HepG2 (cell line): ENCODE results near the gene DUSP7. TPM values are rescaled to one million over a fixed set of nuclear protein-coding genes. Genes with fewer than 3 reads are reported as not detected.

ENCODE experiments used
- ATAC-seq: fragments of 200-7000 bp; cut with Tn5 transposase; 3 replicates; pipeline ENCODE4 v1.9.1; 2020; ENCODE audit warnings: mild to moderate bottlenecking, moderate library complexity
- BruUV-seq: library from RNA; stranded (reverse); fragments of 400-500 nt; replicated peaks from 2 replicates; lab custom pipeline; 2021; lab: Mats Ljungman, UMichigan
- CTCF ChIA-PET: fragments of 300-600 bp; formaldehyde crosslinking; extraction: SDS; loops from one replicate; lab custom pipeline; 2021; ENCODE audit warnings: low total read pairs, inconsistent platforms, low intra/inter-chr PET ratio; lab: Yijun Ruan, JAX
- POLR2A ChIA-PET: fragments of 350-600 bp; sonication (Branson Sonifier 250); formaldehyde crosslinking; loops from one replicate; lab custom pipeline; 2020; ENCODE audit warnings: antibody characterized with exemption, inconsistent platforms; lab: Yijun Ruan, JAX
- DNase-seq: peaks from one replicate; pipeline ENCODE4 v3.0.0-alpha.2; 2015; ENCODE audit warnings: low spot score
- FAIRE-seq: peaks from 3 replicates; lab custom pipeline; 2011; peaks lifted over from hg19 to GRCh38; lab: Jason Lieb, UNC
- H2AFZ ChIP-seq: one replicate; pipeline ENCODE4 v1.6.1; 2011; ENCODE audit warnings: low read length, inconsistent platforms
- H3K27ac ChIP-seq: fragments of 300-600 bp; 3 replicates; pipeline ENCODE4 v1.8.0; 2011; ENCODE audit warnings: mixed run types, mild to moderate bottlenecking, mixed read lengths, low read length, inconsistent platforms; ENCODE audit not compliant: insufficient read depth; ENCODE audit errors: extremely low read length
- H3K27me3 ChIP-seq, 2 experiments: fragments of 200-600 bp in 1 of 2; 2 replicates in 1 of 2; 3 replicates in 1 of 2; pipeline versions ENCODE4 v1.6.0 to v1.8.0; 2011; ENCODE audit warnings: low read length in 2 of 2, mild to moderate bottlenecking in 2 of 2, moderate library complexity in 2 of 2, inconsistent platforms in 1 of 2; ENCODE audit not compliant: insufficient read depth in 2 of 2, control insufficient read depth in 1 of 2
- H3K36me3 ChIP-seq, 2 experiments: fragments of 200-600 bp in 1 of 2; replicated peaks in 1 of 2; 2 replicates in 1 of 2; 3 replicates in 1 of 2; pipeline versions ENCODE4 v1.5.1 to v1.8.0; 2011; ENCODE audit warnings: low read length in 2 of 2, inconsistent platforms in 1 of 2; ENCODE audit not compliant: insufficient read depth in 2 of 2, control insufficient read depth in 1 of 2
- H3K4me1 ChIP-seq: 2 replicates; pipeline ENCODE4 v1.5.1; 2012; ENCODE audit warnings: low read length, inconsistent platforms; ENCODE audit not compliant: insufficient read depth
- H3K4me2 ChIP-seq: 2 replicates; pipeline ENCODE4 v1.6.0; 2011; ENCODE audit warnings: low read depth, low read length, inconsistent platforms
- H3K4me3 ChIP-seq, 3 experiments: fragments of 200-600 bp in 1 of 3; sonication (generic), shearing (Covaris generic) in 1 of 3; replicated peaks in 1 of 3; 2 replicates each; pipeline ENCODE4 v1.5.1; 2011 to 2016; ENCODE audit warnings: low read length in 3 of 3, inconsistent platforms in 2 of 3, low read depth in 2 of 3, mild to moderate bottlenecking in 2 of 3, control low read depth in 1 of 3, mixed read lengths in 1 of 3; ENCODE audit not compliant: insufficient read depth in 1 of 3
- H3K79me2 ChIP-seq: one replicate; pipeline ENCODE4 v1.6.1; 2011; ENCODE audit warnings: low read length, inconsistent platforms; ENCODE audit not compliant: insufficient read depth
- H3K9ac ChIP-seq: 2 replicates; pipeline ENCODE4 v1.6.0; 2011; ENCODE audit warnings: mild to moderate bottlenecking, low read depth, low read length, inconsistent platforms; ENCODE audit not compliant: insufficient read depth
- H3K9me3 ChIP-seq: 2 replicates; pipeline ENCODE4 v1.5.1; 2012; ENCODE audit warnings: mild to moderate bottlenecking, low read length
- H4K20me1 ChIP-seq: 2 replicates; pipeline ENCODE4 v1.6.0; 2011; ENCODE audit warnings: inconsistent platforms, mild to moderate bottlenecking, low read length, moderate library complexity; ENCODE audit not compliant: insufficient read depth
- FOXM1 ChIP-seq: sonication (generic); formaldehyde crosslinking; IDR thresholded peaks from 2 replicates; pipeline ENCODE4 v1.5.0; 2020; ENCODE audit warnings: missing genetic modification reagents
- HBP1 ChIP-seq: IDR thresholded peaks from 2 replicates; pipeline ENCODE4 v1.6.1; 2016; ENCODE audit warnings: low read depth, control low read depth
- JUNB ChIP-seq: sonication (generic); formaldehyde crosslinking; IDR thresholded peaks from 2 replicates; pipeline ENCODE4 v1.8.0; 2022; ENCODE audit warnings: missing genetic modification reagents, mild to moderate bottlenecking, borderline replicate concordance
- PITX1 ChIP-seq: sonication (generic); formaldehyde crosslinking; IDR thresholded peaks from 2 replicates; pipeline ENCODE4 v1.5.1; 2020; ENCODE audit warnings: mild to moderate bottlenecking, missing genetic modification reagents
- TBX2 ChIP-seq: sonication (generic); formaldehyde crosslinking; IDR thresholded peaks from 2 replicates; pipeline ENCODE4 v1.5.0; 2020; ENCODE audit warnings: missing genetic modification reagents, mild to moderate bottlenecking, borderline replicate concordance
- TCF7L2 ChIP-seq: IDR thresholded peaks from 2 replicates; pipeline ENCODE4 v1.6.1; 2011; ENCODE audit warnings: mild to moderate bottlenecking, low read depth, low read length, moderate library complexity
- ZNF143 ChIP-seq: sonication (generic); formaldehyde crosslinking; IDR thresholded peaks from 2 replicates; pipeline ENCODE4 v1.4.0; 2020; ENCODE audit warnings: missing genetic modification reagents
- ZNF547 ChIP-seq: sonication (generic); formaldehyde crosslinking; IDR thresholded peaks from 2 replicates; pipeline ENCODE4 v1.5.1; 2020; ENCODE audit warnings: mild to moderate bottlenecking, missing genetic modification reagents
- ZNF768 ChIP-seq: sonication (generic); formaldehyde crosslinking; IDR thresholded peaks from 2 replicates; pipeline ENCODE4 v1.4.0; 2020; ENCODE audit warnings: missing genetic modification reagents
- ZNF816 ChIP-seq: sonication (generic); formaldehyde crosslinking; IDR thresholded peaks from 2 replicates; pipeline ENCODE4 v1.8.0; 2022; ENCODE audit warnings: missing genetic modification reagents, mild to moderate bottlenecking, borderline replicate concordance
- WGBS: methylation state at CpG from one replicate; pipeline ENCODE4 v1.1.6; 2017; ENCODE audit warnings: low lambda C conversion rate; 5-methylcytosine and 5-hydroxymethylcytosine counted together
- in situ Hi-C: cut with HindIII; loops from 2 replicates; pipeline ENCODE4 v1.10.0; 2017; ENCODE audit warnings: low pct_unique_long_range_greater_than_20kb; ENCODE audit not compliant: extremely low pct_ligation_motif_present
- intact Hi-C: fragments of 100-400 bp; cut with micrococcal nuclease; formaldehyde crosslinking; loops from one replicate; pipeline ENCODE4 v1.10.0; 2022; ENCODE audit not compliant: unreplicated experiment
- polyA plus RNA-seq, 8 experiments: library from polyadenylated mRNA; depleted of rRNA in 3 of 8; stranded (reverse) in 7 of 8; unstranded in 1 of 8; fragments of >200 nt; fragmentation: Illumina TruSeq in 4 of 8; extraction: Trizol in 4 of 8; gene quantifications; 2 replicates each; pipeline versions ENCODE4 v1.2.1 to v1.2.3, GENCODE V29; 2011 to 2016; ENCODE audit warnings: low read depth in 4 of 8, missing spikeins in 1 of 8, mixed read lengths in 1 of 8; ENCODE audit not compliant: insufficient read depth in 1 of 8
- total RNA-seq, 5 experiments: library from RNA; depleted of rRNA; stranded (reverse); fragments of >200 nt; fragmentation: Illumina TruSeq; extraction: Trizol; gene quantifications; 2 replicates each; pipeline ENCODE4 v1.2.3, GENCODE V29; 2016; ENCODE audit warnings: low read depth in 1 of 5

Gene DUSP7
- total and polyA plus RNA-seq, 2 of the 13 experiments (the other 11 are each of a cell fraction or from before 2014, with no cell fraction given), result 6.6 to 8.8 TPM

DNA sequence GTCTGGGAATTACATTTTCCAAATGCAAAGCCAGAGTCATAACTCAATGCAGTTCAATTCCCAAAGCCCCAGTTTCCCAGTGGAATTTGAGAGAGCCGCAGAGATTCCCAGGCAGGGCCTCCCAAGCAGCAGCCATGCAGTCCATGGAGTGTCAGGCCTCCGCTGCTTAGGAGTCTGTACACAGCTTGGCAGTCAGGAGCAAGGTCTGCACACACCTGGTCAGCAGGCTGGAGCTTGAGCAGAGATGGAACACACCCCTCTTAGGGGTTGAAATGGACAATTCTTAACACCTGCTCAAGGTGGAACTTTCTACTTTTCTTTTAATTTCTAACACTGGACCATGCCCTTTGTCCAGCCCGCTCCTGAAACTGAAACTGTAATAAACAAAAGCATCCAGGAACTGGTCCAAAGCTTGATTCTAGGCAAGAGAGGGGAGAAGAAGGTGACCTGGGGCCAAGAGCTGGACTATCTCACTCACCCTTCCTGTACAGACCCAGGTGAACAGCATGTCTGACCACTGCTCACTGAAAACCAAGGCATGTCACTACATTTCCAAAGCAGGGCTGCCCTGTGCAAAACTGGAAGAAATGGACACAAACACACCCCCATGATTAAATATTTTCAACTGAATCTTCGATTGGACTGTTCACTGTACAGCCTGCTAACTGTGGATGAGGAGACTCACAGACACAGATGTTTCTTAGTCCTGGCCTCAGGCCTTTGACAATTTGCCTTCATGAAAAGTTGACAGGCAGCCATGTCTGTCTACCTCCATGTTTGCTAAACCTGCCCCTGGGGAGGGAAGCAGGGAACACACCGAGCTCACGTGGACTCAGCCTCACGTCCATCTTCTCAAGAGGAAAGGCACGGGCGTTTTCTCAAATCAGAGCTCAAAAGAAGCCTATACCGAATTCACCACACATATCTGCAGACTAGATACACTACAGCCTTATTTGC is 48.6 kb upstream of the DUSP7 start:
- CTCF ChIA-PET, result no interaction called here
- Histone ChIP-seq H3K36me3 (peaks cover 0 to 18% of the 10 kb centered on the region in 2 experiments; a peak in 2 of 5 replicates), H2AFZ (no peak overlapping the region), H3K79me2 (no peaks in the 10 kb centered on the region), H3K9ac (no peak overlapping the region), H3K4me3 (no peak overlapping the region), H3K4me1 (peaks cover 5% of the 10 kb centered on the region; the same call in 1 of the 2 replicates), H4K20me1 (no peaks in the 10 kb centered on the region), H3K4me2 (no peak overlapping the region), H3K27ac (no peak overlapping the region), H3K9me3 (no peaks in the 10 kb centered on the region), H3K27me3 (no peaks in the 10 kb centered on the region)
- in situ Hi-C loops, result no loop called here
- intact Hi-C loops, result no loop called here
- no peak for ATAC-seq
- POLR2A ChIA-PET, result no interaction called here
- TF ChIP-seq TBX2 (CRISPR knock-in tag), result no peak
- TF ChIP-seq ZNF143 (CRISPR knock-in tag), result no peak
- no peak for TF ChIP-seq PITX1 (CRISPR knock-in tag)
- TF ChIP-seq HBP1, result no peak
- no peak for TF ChIP-seq ZNF816 (CRISPR knock-in tag)
- no peak for TF ChIP-seq FOXM1
- no peak for TF ChIP-seq JUNB (CRISPR knock-in tag)
- TF ChIP-seq ZNF547 (CRISPR knock-in tag), result no peak
- no peak for TF ChIP-seq ZNF768 (CRISPR knock-in tag)
- TF ChIP-seq TCF7L2, result no peak
- 98% methylated on average over 9 of the region's 10 CpGs for WGBS
- no TSS peak for BruUV-seq
- no peak for DNase-seq
- no peak for FAIRE-seq
